Activated naive CD4-positive, alpha-beta T cell treated with anti-CD3 and anti-CD28 coated beads, Interleukin-2, amount 50 U/mL, for 24 hours (primary cell): ENCODE results near the gene TUBD1.
A peak's percentile ranks its signal among the peaks of the same experiment; 100 is the strongest.
"Not testable (repeated sequence)": the region's sequence is repeated elsewhere in the genome, so short reads cannot be mapped to it uniquely, and the experiment has no call there.

Experiments
- H3K27ac Mint-ChIP-seq: one replicate; pipeline ENCODE4 v1.8.0; 2021; ENCODE audit warnings: mild to moderate bottlenecking, mixed read lengths
- H3K27me3 Mint-ChIP-seq: one replicate; pipeline ENCODE4 v1.8.0; 2021; ENCODE audit warnings: mixed read lengths
- H3K36me3 Mint-ChIP-seq: one replicate; pipeline ENCODE4 v1.8.0; 2021; ENCODE audit warnings: mixed read lengths
- H3K4me1 Mint-ChIP-seq: one replicate; pipeline ENCODE4 v1.8.0; 2021; ENCODE audit warnings: mixed read lengths
- H3K4me3 Mint-ChIP-seq: one replicate; pipeline ENCODE4 v1.8.0; 2021; ENCODE audit warnings: mild to moderate bottlenecking, mixed read lengths
- H3K9me3 Mint-ChIP-seq: one replicate; pipeline ENCODE4 v1.8.0; 2021; ENCODE audit warnings: mixed read lengths

TUBD1 gene

GRCh38 chr17:59841091-59841881, 51.5 kb downstream of the TUBD1 start:
- peak overlapping the region; percentile 100 for H3K27ac Mint-ChIP-seq
- H3K9me3 Mint-ChIP-seq, H3K27me3 Mint-ChIP-seq: not testable (repeated sequence)
- peak overlapping the region; percentile 100 for H3K4me3 Mint-ChIP-seq
- H3K36me3 Mint-ChIP-seq, result peaks cover 43% of the 10 kb centered on the region
- peaks cover 53% of the 10 kb centered on the region for H3K4me1 Mint-ChIP-seq

GRCh38 chr17:59840329-59841090, 52.2 kb downstream of the TUBD1 start:
- Mint-ChIP-seq H3K27ac (peak overlapping the region; percentile 100), H3K27me3 (no peaks in the 10 kb centered on the region), H3K9me3 (no peaks in the 10 kb centered on the region), H3K36me3 (peaks cover 43% of the 10 kb centered on the region), H3K4me1 (peaks cover 50% of the 10 kb centered on the region), H3K4me3 (peak overlapping the region; percentile 100)

GRCh38 chr17:59839651-59840328, 53.0 kb downstream of the TUBD1 start:
- H3K27me3 Mint-ChIP-seq, result no peaks in the 10 kb centered on the region
- peak overlapping the region; percentile 100 for H3K27ac Mint-ChIP-seq
- peak overlapping the region; percentile 100 for H3K4me3 Mint-ChIP-seq
- H3K4me1 Mint-ChIP-seq, result peaks cover 42% of the 10 kb centered on the region
- peaks cover 43% of the 10 kb centered on the region for H3K36me3 Mint-ChIP-seq
- H3K9me3 Mint-ChIP-seq, result no peaks in the 10 kb centered on the region

GRCh38 chr17:59838052-59838916, 54.5 kb downstream of the TUBD1 start:
- Mint-ChIP-seq H3K4me3 (peak overlapping the region; percentile 100), H3K36me3 (peaks cover 45% of the 10 kb centered on the region), H3K27me3 (no peaks in the 10 kb centered on the region), H3K9me3 (no peaks in the 10 kb centered on the region), H3K4me1 (peaks cover 38% of the 10 kb centered on the region), H3K27ac (peak overlapping the region; percentile 100)

GRCh38 chr17:59837308-59838051, 55.3 kb downstream of the TUBD1 start:
- H3K4me3 Mint-ChIP-seq, result peak overlapping the region; percentile 100
- H3K4me1 Mint-ChIP-seq, result peaks cover 36% of the 10 kb centered on the region
- no peaks in the 10 kb centered on the region for H3K9me3 Mint-ChIP-seq
- H3K27me3 Mint-ChIP-seq, result no peaks in the 10 kb centered on the region
- H3K27ac Mint-ChIP-seq, result peak overlapping the region; percentile 100
- peaks cover 42% of the 10 kb centered on the region for H3K36me3 Mint-ChIP-seq

GRCh38 chr17:59832883-59833379, 59.8 kb downstream of the TUBD1 start:
- Mint-ChIP-seq H3K27ac (peak overlapping the region; percentile 82), H3K9me3 (no peaks in the 10 kb centered on the region), H3K4me1 (peaks cover 60% of the 10 kb centered on the region), H3K27me3 (no peaks in the 10 kb centered on the region), H3K36me3 (peaks cover 8% of the 10 kb centered on the region), H3K4me3 (no peak overlapping the region)

GRCh38 chr17:59830846-59831486, 61.8 kb downstream of the TUBD1 start:
- peak overlapping the region; percentile 100 for H3K27ac Mint-ChIP-seq
- H3K9me3 Mint-ChIP-seq, result no peaks in the 10 kb centered on the region
- no peaks in the 10 kb centered on the region for H3K27me3 Mint-ChIP-seq
- peaks cover 65% of the 10 kb centered on the region for H3K4me1 Mint-ChIP-seq
- peaks cover 12% of the 10 kb centered on the region for H3K36me3 Mint-ChIP-seq
- peak overlapping the region; percentile 88 for H3K4me3 Mint-ChIP-seq

GRCh38 chr17:59830007-59830630, 62.6 kb downstream of the TUBD1 start:
- Mint-ChIP-seq H3K36me3 (peaks cover 12% of the 10 kb centered on the region), H3K27ac (peak overlapping the region; percentile 100), H3K4me1 (peaks cover 70% of the 10 kb centered on the region)

GRCh38 chr17:59829217-59830006, 63.3 kb downstream of the TUBD1 start:
- Mint-ChIP-seq H3K9me3 (no peaks in the 10 kb centered on the region), H3K36me3 (peaks cover 12% of the 10 kb centered on the region), H3K4me3 (peak overlapping the region; percentile 88), H3K27me3 (no peaks in the 10 kb centered on the region), H3K4me1 (peaks cover 70% of the 10 kb centered on the region), H3K27ac (peak overlapping the region; percentile 100)

More at GRCh38 chr17:59830007-59830630, 62.6 kb downstream of the TUBD1 start:
- peak overlapping the region; percentile 88 for H3K4me3 Mint-ChIP-seq
- no peaks in the 10 kb centered on the region for H3K9me3 Mint-ChIP-seq
- no peaks in the 10 kb centered on the region for H3K27me3 Mint-ChIP-seq

GRCh38 chr17:59828819-59829216, 63.9 kb downstream of the TUBD1 start:
- peak overlapping the region; percentile 100 for H3K27ac Mint-ChIP-seq
- H3K9me3 Mint-ChIP-seq, H3K27me3 Mint-ChIP-seq: not testable (repeated sequence)
- H3K4me3 Mint-ChIP-seq, result peak overlapping the region; percentile 88
- peaks cover 12% of the 10 kb centered on the region for H3K36me3 Mint-ChIP-seq
- H3K4me1 Mint-ChIP-seq, result peaks cover 70% of the 10 kb centered on the region

- Mint-ChIP-seq H3K27me3 (no peaks in the 10 kb centered on the region), H3K9me3 (no peaks in the 10 kb centered on the region), H3K4me3 (peak overlapping the region; percentile 88), H3K27ac (peak overlapping the region; percentile 100), H3K36me3 (peaks cover 12% of the 10 kb centered on the region), H3K4me1 (peaks cover 66% of the 10 kb centered on the region)
Measured at GRCh38 chr17:59828478-59828760, 64.3 kb downstream of the TUBD1 start.

- Mint-ChIP-seq H3K36me3 (peaks cover 9% of the 10 kb centered on the region), H3K27me3 (no peaks in the 10 kb centered on the region), H3K9me3 (no peaks in the 10 kb centered on the region), H3K4me1 (peaks cover 61% of the 10 kb centered on the region), H3K4me3 (peak overlapping the region; percentile 88), H3K27ac (peak overlapping the region; percentile 100)
Measured at GRCh38 chr17:59827721-59828477, 64.8 kb downstream of the TUBD1 start.
